Cardiac muscle cell (in vitro differentiated cells and primary cell): ENCODE measurements around the gene ZNF106. TPM values are rescaled to one million over a fixed set of nuclear protein-coding genes. Genes with fewer than 3 reads are reported as not detected.

Experiments used
- DNase-seq, 2 donors: peaks; one replicate each; pipeline versions ENCODE4 v3.0.0 to v3.0.0-alpha.2; 2010 to 2017; ENCODE audit warnings: low read depth in 1 of 2, low spot score in 1 of 2
- H3K27ac ChIP-seq: fragments of 200-600 bp; sonication (generic); 2 replicates; pipeline ENCODE4 v1.5.1; 2016
- H3K27me3 ChIP-seq: fragments of 200-600 bp; sonication (generic); 2 replicates; pipeline ENCODE4 v1.6.0; 2016; ENCODE audit warnings: control low read depth
- H3K36me3 ChIP-seq: fragments of 200-600 bp; sonication (generic); 2 replicates; pipeline ENCODE4 v1.5.1; 2016; ENCODE audit warnings: control low read depth
- H3K4me1 ChIP-seq: fragments of 200-600 bp; sonication (generic); 2 replicates; pipeline ENCODE4 v1.8.1; 2017; ENCODE audit warnings: low read depth, mild to moderate bottlenecking, mixed run types
- H3K4me3 ChIP-seq: fragments of 200-600 bp; sonication (generic); 2 replicates; pipeline ENCODE4 v1.5.1; 2016; ENCODE audit warnings: mild to moderate bottlenecking
- H3K9me3 ChIP-seq: fragments of 200-600 bp; sonication (generic); 2 replicates; pipeline ENCODE4 v1.5.1; 2017; ENCODE audit warnings: low read depth, mild to moderate bottlenecking, control low read depth
- polyA plus RNA-seq: library from polyadenylated mRNA; unstranded; fragments of >200 nt; fragmentation: Nextera tagmentation; extraction: Ambion mirVana; gene quantifications from 2 replicates; pipeline ENCODE4 v1.2.1, GENCODE V29; 2016
- total RNA-seq: library from RNA; depleted of rRNA; stranded (reverse); fragments of >200 nt; gene quantifications from 2 replicates; pipeline ENCODE4 v1.2.3, GENCODE V29; 2016
- TF ChIP-seq, protein P1 (sequence below): IDR thresholded peaks from 2 replicates; pipeline ENCODE4 v1.5.1; 2012; ENCODE audit warnings: low read depth, mild to moderate bottlenecking, low read length

The ZNF106 gene
- total and polyA plus RNA-seq, 2 experiments from 2014 or later = 29.5 to 32.3 TPM

DNA sequence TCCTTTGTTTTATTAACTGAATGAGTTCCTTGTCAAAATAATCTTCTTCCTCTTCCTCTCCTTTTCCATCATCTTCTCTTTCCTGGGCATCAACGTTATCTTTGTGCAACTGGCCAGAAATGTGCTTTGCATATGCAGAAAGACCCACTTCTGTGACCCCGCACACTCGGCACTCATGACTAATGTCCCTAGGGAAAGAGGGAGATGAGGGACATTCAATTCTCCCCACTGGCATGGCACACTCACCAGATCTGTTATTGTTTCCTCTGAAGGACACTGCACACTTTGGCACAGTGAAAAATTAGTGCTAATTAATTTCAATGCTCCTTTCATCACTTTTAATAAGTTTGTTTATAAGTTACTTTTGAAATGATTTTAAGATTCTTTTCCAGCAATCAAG lies 34.0 kb downstream of the ZNF106 start:
- DNase-seq = peak in 1 of 2 donors; percentile 45
- TF ChIP-seq, protein P1, sequence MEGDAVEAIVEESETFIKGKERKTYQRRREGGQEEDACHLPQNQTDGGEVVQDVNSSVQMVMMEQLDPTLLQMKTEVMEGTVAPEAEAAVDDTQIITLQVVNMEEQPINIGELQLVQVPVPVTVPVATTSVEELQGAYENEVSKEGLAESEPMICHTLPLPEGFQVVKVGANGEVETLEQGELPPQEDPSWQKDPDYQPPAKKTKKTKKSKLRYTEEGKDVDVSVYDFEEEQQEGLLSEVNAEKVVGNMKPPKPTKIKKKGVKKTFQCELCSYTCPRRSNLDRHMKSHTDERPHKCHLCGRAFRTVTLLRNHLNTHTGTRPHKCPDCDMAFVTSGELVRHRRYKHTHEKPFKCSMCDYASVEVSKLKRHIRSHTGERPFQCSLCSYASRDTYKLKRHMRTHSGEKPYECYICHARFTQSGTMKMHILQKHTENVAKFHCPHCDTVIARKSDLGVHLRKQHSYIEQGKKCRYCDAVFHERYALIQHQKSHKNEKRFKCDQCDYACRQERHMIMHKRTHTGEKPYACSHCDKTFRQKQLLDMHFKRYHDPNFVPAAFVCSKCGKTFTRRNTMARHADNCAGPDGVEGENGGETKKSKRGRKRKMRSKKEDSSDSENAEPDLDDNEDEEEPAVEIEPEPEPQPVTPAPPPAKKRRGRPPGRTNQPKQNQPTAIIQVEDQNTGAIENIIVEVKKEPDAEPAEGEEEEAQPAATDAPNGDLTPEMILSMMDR = no peak
- Histone ChIP-seq H3K36me3 (no peaks in the 10 kb centered on the region), H3K4me1 (peaks cover 4% of the 10 kb centered on the region), H3K27ac (peak overlapping the region; percentile 89), H3K4me3 (no peak overlapping the region), H3K27me3 (no peaks in the 10 kb centered on the region), H3K9me3 (no peaks in the 10 kb centered on the region)

DNA sequence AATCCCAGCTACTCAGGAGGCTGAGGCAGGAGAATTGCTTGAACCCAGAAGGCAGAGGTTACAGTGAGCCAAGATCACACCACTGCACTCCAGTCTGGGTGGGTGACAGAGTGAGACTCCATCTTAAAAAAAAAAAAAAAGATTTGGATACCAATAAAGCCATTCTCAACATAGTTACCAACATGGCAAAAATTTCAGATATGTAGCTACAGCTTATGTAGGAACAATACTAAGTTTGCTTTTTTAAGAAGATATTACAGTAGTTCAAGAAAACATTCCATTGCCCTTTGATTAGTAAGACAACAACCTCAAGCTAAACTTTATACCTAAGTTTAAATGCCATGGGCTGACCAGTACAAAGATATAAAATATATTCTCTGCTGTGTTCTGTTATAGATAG lies 34.4 kb downstream of the ZNF106 start:
- no peaks in the 10 kb centered on the region for H3K27me3 ChIP-seq
- H3K27ac ChIP-seq = peak overlapping the region; percentile 89
- TF ChIP-seq, protein P1 = no peak
- H3K9me3 ChIP-seq = no peaks in the 10 kb centered on the region
- no peaks in the 10 kb centered on the region for H3K36me3 ChIP-seq
- H3K4me1 ChIP-seq = peaks cover 4% of the 10 kb centered on the region
- no peak overlapping the region for H3K4me3 ChIP-seq
- DNase-seq = no peak

DNA sequence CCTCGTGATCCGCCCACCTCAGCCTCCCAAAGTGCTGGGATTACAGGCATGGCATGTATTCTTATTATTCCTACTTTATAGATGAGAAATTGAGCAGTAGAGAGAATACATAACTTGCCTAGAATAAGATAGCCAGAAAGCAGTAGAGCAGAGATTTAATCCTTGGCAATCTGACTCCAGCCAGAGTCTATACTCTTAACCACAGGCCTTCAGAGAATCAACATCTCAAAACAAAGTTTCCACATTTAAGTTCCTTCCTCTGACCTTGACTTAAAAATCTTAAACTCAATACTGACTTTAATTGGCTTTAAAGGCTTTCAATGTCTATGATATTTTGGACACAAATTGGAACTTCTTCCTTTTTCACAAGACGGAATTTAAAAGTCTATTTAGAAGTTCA lies 37.1 kb downstream of the ZNF106 start:
- Histone ChIP-seq H3K36me3 (peaks cover 11% of the 10 kb centered on the region), H3K9me3 (no peaks in the 10 kb centered on the region), H3K4me3 (no peak overlapping the region), H3K27me3 (no peaks in the 10 kb centered on the region), H3K27ac (no peak overlapping the region), H3K4me1 (peaks cover 4% of the 10 kb centered on the region)
- DNase-seq = no peak
- TF ChIP-seq, protein P1 = no peak

DNA sequence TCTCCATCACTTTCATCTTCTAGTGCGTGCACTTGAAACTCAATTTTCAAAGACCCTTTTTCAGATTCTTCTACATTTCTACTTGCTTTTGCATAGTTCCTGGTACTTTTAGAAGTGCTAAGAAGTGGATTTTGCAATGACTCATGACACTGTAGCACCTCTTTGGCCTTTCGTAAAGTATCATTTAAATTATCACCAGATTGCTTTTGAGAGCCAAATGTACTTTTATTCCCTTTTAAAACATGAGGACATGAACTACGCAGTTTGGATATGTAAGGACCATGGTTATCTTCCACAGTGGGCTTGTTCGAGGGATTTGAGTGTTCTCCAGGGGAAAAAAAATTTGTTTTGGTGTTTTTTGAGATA lies 40.5 kb downstream of the ZNF106 start:
- TF ChIP-seq, protein P1 = no peak
- no peaks in the 10 kb centered on the region for H3K9me3 ChIP-seq
- no peaks in the 10 kb centered on the region for H3K27me3 ChIP-seq
- H3K27ac ChIP-seq = no peak overlapping the region
- no peaks in the 10 kb centered on the region for H3K4me1 ChIP-seq
- DNase-seq = no peak
- peaks cover 32% of the 10 kb centered on the region for H3K36me3 ChIP-seq
- H3K4me3 ChIP-seq = no peak overlapping the region

DNA sequence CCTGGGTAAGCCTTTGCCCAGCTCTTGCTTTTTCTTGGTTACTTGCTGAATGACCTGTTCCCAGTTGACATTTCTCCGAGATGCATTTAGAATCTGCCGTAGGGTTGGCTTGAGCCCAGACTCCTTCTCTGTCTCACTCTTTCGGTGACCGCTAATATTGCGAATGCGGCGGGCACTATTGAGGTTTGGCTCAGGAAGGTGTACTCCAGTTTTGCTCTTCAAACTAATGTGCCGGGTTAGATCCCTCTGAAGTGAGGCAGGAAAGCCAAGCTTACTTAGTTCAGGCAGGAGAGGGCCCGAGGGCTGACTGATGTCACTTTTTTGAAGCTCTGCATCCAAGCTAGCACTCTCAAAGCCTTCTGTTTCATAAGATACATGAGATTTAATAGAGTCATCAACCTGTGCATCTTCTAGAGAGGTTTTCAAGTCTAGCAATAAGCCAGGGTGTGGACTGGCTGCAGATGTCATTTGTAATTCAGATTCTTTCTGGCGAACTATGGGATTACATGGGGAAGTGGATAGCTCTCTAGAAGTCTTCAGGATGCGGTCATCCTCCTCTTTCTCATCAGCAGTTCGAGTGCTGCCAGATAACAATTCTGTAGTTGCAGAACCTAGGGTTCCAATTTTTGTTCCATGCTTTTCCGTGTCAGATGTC lies 41.0 kb downstream of the ZNF106 start:
- DNase-seq = no peak
- Histone ChIP-seq H3K4me1 (no peaks in the 10 kb centered on the region), H3K9me3 (no peaks in the 10 kb centered on the region), H3K27ac (no peak overlapping the region), H3K27me3 (no peaks in the 10 kb centered on the region), H3K36me3 (peaks cover 32% of the 10 kb centered on the region), H3K4me3 (no peak overlapping the region)
- TF ChIP-seq, protein P1 = no peak
